AG10803 (cell line): ENCODE results near the gene DPP8.

Experiments
- DNase-seq: peaks from one replicate; pipeline ENCODE4 v3.0.0; 2010; ENCODE audit warnings: low read depth
- H3K4me3 ChIP-seq: 2 replicates; pipeline ENCODE4 v1.5.1; 2011; ENCODE audit warnings: mild to moderate bottlenecking, low read length, control low read depth
- CTCF ChIP-seq: conservative IDR thresholded peaks from 2 replicates; pipeline ENCODE4 v1.5.1; 2011; ENCODE audit warnings: mild to moderate bottlenecking, low read length, control low read depth, inconsistent platforms

DPP8 gene

GRCh38 chr15:65416845-65417416, 100.6 kb downstream of the DPP8 start:
- H3K4me3 ChIP-seq: no peak overlapping the region
- TF ChIP-seq CTCF: no peak
- peak; percentile 67 for DNase-seq

- peak; percentile 18 for DNase-seq
- no peak overlapping the region for H3K4me3 ChIP-seq
These were observed 102.5 kb downstream of the DPP8 start for GRCh38 chr15:65414841-65415621.

GRCh38 chr15:65413760-65414144, 103.7 kb downstream of the DPP8 start:
- TF ChIP-seq CTCF: no peak
- no peak overlapping the region for H3K4me3 ChIP-seq
- no peak for DNase-seq

More at GRCh38 chr15:65414841-65415621, 102.5 kb downstream of the DPP8 start:
- TF ChIP-seq CTCF: no peak

- no peak for DNase-seq
- no peak for TF ChIP-seq CTCF
- no peak overlapping the region for H3K4me3 ChIP-seq
These were observed 104.3 kb downstream of the DPP8 start for GRCh38 chr15:65413051-65413759.

GRCh38 chr15:65412556-65412955, 104.9 kb downstream of the DPP8 start:
- H3K4me3 ChIP-seq: no peak overlapping the region
- peak; percentile 20 for DNase-seq
- TF ChIP-seq CTCF: no peak

- 0 out of 2 replicates have a peak, but pooled peaks have one; percentile 3 for TF ChIP-seq CTCF
- no peak overlapping the region for H3K4me3 ChIP-seq
- DNase-seq: peak; percentile 25
These were observed 105.9 kb downstream of the DPP8 start for GRCh38 chr15:65411465-65412071.
